GM23248 (cell line): Measurements from ENCODE around the gene NEB.

ENCODE experiments used
- EZH2 ChIP-seq: fragments of 200-600 bp; sonication (generic); IDR thresholded peaks from 2 replicates; pipeline ENCODE4 v1.6.1; 2018; ENCODE audit warnings: antibody characterized with exemption, mild to moderate bottlenecking; ENCODE audit not compliant: insufficient read depth, poor library complexity, severe bottlenecking
- EZH2phosphoT487 ChIP-seq: fragments of 200-600 bp; sonication (generic); IDR thresholded peaks from 2 replicates; pipeline ENCODE4 v1.6.1; 2018; ENCODE audit warnings: antibody characterized with exemption, moderate library complexity, mild to moderate bottlenecking, low read depth; ENCODE audit not compliant: insufficient read depth

DNA sequence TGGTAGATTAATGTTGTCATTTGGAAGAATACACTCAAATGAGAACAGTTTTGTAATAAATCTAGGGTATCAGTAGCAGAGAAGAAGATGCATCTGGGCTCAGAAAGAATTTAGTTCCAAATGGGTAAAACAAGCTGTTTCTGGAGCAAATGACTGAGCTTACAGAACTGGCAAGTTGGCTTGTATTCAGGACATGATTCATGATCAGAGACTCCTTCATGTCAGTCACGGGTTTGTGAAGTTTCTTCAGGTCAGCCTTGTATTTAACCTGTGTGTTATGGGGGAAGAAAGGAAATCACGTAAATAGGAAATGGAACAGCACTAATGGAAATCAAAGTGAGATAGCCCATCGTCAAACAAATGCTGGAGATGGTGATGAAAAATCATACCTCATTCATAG, 215.5 kb downstream of the NEB start:
- TF ChIP-seq EZH2 (no peak), EZH2phosphoT487 (no peak)
